Measurements from ENCODE around the gene PCDHAC2.

Gene PCDHAC2, protein sequence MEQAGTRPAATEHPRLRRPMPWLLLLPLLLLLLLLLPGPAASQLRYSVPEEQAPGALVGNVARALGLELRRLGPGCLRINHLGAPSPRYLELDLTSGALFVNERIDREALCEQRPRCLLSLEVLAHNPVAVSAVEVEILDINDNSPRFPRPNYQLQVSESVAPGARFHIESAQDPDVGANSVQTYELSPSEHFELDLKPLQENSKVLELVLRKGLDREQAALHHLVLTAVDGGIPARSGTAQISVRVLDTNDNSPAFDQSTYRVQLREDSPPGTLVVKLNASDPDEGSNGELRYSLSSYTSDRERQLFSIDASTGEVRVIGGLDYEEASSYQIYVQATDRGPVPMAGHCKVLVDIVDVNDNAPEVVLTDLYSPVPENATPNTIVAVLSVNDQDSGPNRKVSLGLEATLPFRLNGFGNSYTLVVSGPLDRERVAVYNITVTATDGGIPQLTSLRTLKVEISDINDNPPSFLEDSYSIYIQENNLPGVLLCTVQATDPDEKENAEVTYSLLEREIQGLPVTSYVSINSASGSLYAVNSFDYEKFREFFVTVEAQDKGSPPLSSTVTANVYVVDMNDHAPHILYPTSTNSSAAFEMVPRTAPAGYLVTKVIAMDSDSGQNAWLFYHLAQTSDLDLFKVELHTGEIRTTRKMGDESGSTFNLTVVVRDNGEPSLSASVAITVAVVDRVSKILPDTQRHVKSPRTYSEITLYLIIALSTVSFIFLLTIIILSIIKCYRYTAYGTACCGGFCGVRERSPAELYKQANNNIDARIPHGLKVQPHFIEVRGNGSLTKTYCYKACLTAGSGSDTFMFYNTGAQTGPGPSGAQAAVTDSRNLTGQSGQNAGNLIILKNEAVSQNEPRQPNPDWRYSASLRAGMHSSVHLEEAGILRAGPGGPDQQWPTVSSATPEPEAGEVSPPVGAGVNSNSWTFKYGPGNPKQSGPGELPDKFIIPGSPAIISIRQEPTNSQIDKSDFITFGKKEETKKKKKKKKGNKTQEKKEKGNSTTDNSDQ

DNA sequence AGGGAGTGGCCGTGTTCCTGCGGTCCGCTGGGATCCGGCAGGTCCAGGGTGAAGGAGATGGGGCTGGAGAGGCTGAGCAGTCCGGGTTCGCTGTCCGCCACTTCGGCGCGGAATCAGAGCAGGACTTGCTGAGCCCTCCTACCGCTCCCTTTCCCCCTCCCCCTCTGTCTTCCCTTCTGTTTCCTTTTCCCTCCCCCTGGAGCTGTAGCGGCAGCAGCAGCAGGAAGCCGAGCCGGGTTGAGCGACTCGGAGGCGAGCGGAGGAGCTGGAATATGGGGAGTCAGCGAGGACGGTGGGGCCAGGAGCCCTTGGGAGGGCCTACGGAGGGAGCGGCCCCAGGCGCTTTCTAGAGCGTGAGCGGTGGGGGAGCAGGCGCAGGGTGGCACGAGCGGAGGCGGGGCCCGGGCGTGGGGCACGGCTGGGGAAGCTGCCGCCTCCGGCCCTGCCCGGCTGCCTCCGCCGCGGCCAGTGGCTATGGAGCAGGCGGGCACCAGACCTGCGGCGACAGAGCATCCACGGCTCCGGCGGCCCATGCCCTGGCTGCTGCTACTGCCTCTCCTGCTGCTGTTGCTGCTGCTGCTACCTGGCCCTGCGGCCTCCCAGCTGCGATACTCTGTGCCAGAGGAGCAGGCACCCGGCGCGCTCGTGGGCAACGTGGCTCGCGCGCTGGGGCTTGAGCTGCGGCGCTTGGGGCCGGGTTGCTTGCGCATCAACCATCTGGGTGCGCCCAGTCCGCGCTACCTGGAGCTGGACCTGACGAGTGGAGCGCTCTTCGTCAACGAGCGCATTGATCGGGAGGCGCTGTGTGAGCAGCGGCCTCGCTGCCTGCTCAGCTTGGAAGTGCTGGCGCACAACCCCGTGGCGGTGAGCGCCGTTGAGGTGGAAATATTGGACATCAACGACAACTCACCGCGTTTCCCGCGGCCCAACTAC, at the start of gene PCDHAC2:
TSS of gene PCDHAC2 (plus strand) at position 184 of the 933 bp plus-strand sequence. CDS start at position 475, 291 bp downstream.
- peak; percentile 86 for DNase-seq (ENCODE audit: low spot score)

- peak; percentile 11 for DNase-seq (ENCODE audit: low spot score)
Measured at GRCh38 chr5:140923601-140924000, 42.7 kb upstream of the PCDHAC2 start.

GRCh38 chr5:140925806-140926442, 40.4 kb upstream of the PCDHAC2 start, which contains the start of gene PCDHAC1:
Gene PCDHAC1 (plus strand): TSS chr5:140926299. CDS start chr5:140926893, 594 bp downstream.
- peak; percentile 51 for DNase-seq (ENCODE audit: low spot score)

GRCh38 chr5:140926443-140927227, 39.6 kb upstream of the PCDHAC2 start:
- DNase-seq (ENCODE audit: low spot score) = peak; percentile 83

DNA sequence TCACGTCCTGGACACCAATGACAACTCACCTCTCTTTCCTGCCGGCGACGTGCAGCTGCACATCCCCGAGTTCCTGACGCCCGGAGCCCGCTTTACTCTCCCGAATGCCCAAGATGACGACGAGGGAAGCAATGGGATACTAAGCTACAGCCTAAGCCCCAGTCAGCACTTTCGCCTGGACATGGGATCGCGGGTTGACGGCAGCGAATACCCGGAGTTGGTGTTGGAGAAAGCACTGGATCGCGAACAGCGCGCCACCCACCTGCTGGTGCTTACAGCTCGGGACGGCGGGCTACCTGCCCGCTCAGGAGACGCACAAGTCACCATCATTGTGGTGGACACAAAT, 39.1 kb upstream of the PCDHAC2 start:
- DNase-seq (ENCODE audit: low spot score) = peak; percentile 20

GRCh38 chr5:140934964-140935606, 31.2 kb upstream of the PCDHAC2 start:
- no peak for DNase-seq (ENCODE audit: low spot score)

DNA sequence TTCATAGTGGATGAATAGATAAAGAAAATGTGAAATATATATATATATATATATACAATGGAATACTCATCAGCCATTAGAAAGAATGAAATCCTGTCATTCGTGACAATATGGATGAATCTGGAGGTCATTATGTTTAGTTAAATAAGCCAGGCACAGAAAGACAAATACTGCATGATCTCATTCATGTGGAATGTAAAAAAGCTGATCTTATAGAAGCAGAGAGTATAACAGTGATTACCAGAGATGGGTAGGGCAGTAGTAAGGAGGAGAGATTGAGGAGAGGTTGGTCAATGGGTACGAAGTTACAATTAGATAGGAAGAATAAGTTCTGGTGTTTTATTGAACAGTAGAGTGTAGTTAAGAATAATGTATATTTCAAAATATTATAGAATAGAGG, 19.7 kb upstream of the PCDHAC2 start:
- DNase-seq (ENCODE audit: low spot score) = no peak

DNA sequence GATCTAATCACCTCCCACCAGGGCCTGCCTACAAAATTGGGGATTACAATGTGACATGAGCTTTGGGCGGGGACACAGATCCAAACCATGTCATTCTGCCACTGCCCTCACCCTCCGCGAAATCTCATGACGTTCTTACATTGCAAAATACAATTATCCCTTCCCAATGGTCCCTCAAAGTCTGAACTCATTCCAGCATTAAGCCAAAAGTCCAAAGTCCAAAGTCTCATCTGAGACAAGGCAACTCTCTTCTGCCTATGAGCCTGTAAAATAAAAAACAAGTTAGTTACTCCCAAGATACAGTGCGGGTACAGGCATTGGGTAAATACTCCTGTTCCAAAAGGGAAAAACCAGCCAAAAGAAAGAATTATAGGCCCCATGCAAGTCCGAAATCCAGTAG, 14.6 kb upstream of the PCDHAC2 start:
- no peak for DNase-seq (ENCODE audit: low spot score)

- no peak for DNase-seq (ENCODE audit: low spot score)
Measured at GRCh38 chr5:140953234-140953633, 13.0 kb upstream of the PCDHAC2 start.

DNA sequence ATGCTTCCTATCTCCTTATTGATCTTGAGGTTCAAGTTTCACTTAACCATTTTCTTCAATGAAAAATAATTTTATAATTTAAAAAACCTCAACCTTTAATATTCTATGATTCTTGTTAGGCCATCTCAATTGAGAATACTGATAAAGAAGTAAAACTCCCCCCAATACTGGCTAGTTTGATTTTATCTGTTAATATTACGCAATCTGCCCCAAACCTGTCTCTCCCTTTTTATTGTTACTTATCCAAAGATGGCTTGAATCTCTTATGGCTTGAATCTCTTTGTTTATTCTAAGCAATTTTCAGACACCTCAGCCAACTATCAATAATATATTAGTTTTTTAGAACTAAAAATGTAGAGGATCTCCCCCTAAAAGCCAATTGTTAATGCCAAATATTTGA, 4.1 kb upstream of the PCDHAC2 start:
- DNase-seq (ENCODE audit: low spot score) = no peak

GRCh38 chr5:140964356-140964755, 1.9 kb upstream of the PCDHAC2 start:
- DNase-seq (ENCODE audit: low spot score) = no peak

DNA sequence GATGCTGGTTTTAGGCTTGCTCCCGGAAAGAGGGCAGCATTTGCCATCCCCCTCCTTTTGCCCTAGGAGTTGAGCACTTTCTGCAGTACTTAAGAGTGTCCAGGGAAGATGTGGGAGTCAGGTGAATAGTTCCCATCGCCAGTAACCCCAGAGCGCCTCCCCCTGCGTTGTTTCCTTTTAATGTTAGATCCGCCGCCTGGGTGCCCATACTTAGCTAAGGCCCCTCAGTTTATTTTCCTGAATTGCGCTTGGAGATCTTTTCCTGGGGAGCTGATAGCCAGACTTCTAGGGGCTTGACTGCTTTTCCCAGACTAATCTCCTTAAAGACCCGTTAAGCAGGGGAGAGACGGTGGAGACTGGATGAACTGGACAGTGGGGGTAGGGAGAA, 377 bp upstream of the PCDHAC2 start:
- DNase-seq (ENCODE audit: low spot score) = no peak

DNA sequence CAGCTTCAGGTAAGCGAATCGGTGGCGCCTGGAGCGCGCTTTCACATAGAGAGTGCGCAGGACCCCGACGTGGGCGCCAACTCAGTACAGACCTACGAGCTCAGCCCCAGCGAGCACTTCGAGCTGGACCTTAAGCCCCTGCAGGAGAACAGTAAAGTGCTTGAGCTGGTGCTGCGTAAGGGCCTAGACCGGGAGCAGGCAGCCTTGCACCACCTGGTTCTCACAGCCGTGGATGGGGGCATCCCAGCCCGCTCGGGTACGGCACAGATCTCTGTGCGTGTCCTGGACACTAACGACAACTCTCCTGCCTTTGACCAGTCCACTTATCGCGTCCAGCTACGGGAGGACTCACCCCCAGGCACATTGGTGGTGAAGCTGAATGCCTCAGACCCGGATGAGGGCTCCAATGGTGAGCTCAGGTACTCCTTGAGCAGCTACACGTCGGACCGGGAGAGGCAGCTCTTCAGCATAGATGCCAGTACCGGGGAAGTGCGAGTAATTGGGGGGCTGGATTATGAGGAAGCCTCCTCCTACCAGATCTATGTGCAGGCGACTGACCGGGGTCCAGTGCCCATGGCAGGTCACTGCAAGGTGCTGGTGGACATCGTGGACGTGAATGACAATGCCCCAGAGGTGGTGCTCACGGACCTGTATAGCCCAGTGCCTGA, 1.1 kb downstream of the PCDHAC2 start:
- DNase-seq (ENCODE audit: low spot score) = peak; percentile 25

DNA sequence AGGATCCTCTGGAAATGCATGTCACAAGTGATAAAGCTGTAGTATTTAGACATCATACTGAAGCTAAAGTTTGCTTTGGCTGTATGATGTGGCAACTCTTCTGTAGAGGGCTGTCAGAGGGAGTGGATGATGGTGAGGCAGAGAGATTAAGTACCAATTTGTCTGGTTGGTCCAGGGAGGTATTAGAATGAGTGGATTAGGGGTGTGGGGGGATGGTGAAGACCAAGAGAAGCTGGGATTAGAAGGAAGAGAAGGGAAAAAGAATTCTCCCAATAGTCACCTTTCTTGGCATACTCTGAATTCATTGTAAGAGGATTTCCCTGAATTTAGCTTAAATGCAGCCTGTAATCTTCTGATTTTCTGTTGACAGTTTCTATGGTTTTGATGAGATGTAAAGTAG, 3.6 kb downstream of the PCDHAC2 start:
- no peak for DNase-seq (ENCODE audit: low spot score)

DNA sequence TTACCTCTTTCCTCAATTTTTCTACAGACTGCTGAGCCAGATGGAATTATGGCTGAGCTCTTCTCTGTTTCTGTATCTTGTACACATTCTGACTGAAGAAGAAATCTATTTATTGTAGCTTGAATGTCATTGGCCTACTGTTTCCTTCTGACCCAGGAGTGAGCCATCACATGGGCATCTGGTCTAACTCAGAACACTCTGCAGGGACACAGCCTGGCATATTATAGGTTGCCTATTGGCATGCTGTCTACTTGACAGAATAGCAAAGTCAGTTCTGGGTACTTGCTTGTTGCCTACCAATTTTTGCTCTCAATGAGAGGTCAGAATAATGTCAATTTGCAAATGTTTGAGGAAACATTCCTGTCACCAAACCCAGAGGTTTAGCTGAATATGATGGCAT, 7.3 kb downstream of the PCDHAC2 start:
- peak; percentile 59 for DNase-seq (ENCODE audit: low spot score)

- no peak for DNase-seq (ENCODE audit: low spot score)
Measured at GRCh38 chr5:140977003-140977402, 10.7 kb downstream of the PCDHAC2 start.

DNA sequence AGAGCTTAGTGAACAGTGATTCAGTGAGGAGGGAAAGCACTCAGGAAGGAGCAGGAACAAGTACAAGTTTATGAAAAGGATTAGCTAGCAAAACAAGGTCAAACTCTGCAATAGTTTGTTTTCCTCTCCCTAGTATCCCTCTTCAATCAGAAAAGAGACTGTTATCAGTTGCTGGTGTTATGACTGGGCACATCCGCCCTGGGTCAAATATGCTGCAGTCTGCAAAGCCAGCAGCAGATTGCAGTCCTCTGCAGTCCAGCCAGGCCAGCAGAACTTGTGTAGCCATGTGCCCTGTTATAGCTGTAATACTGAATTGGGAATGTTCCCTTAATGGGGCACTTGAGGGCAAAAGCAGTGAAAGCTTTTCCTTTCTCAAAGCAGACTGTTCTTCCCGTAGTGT, 12.0 kb downstream of the PCDHAC2 start:
- no peak for DNase-seq (ENCODE audit: low spot score)

DNA sequence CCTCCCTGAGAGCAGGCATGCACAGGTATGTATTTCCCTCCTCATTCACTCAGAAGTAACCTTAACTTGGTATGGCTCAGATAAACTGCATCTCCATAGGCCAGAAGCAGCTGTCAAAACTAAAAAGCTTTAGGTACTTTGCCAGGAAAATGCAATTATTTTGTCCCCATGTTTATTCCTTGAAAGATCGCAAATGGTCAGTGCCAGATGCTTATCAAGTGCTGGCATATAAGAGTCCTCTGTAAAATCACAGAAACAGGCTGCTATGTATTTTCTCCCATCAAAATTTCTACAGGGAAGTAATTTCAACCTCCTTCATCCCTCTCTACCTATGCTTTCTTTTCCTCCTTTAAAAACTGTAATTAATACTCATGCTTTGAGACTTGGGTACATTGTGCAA, 12.7 kb downstream of the PCDHAC2 start:
- no peak for DNase-seq (ENCODE audit: low spot score)

DNA sequence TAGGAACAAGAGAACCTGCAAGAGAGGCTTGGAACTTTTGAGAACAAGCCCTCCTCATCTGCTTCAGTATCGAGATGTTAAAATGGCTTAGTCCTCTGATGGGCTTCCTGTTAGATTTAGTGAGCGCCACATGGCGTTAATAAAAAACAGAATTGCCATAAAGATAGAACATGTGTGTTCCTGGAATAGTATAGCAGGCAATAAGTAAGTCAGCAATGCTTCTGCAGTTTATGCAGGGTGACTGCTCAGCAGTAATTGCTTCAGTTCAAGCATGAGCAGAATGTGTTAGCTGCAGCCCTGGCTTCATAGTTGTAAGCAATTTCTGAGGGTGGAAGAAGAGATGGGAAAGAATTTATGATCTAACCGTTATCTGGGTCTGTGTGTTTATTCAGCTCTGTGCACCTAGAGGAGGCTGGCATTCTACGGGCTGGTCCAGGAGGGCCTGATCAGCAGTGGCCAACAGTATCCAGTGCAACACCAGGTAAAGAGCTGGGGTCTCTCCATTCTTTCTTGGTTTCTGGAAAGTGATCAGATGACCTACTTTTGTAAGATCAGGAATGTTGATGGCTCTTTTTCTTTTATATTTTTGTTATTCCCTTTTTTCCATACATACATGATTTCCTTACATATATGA, 15.9 kb downstream of the PCDHAC2 start:
- DNase-seq (ENCODE audit: low spot score) = no peak

All from cerebellar cortex (tissue), 1 donor.